ENCODE data around the gene DHRSX.

GRCh38 chrX:2251211-2251610 is 249.6 kb downstream of the DHRSX start:
- TF ChIP-seq, protein P1, sequence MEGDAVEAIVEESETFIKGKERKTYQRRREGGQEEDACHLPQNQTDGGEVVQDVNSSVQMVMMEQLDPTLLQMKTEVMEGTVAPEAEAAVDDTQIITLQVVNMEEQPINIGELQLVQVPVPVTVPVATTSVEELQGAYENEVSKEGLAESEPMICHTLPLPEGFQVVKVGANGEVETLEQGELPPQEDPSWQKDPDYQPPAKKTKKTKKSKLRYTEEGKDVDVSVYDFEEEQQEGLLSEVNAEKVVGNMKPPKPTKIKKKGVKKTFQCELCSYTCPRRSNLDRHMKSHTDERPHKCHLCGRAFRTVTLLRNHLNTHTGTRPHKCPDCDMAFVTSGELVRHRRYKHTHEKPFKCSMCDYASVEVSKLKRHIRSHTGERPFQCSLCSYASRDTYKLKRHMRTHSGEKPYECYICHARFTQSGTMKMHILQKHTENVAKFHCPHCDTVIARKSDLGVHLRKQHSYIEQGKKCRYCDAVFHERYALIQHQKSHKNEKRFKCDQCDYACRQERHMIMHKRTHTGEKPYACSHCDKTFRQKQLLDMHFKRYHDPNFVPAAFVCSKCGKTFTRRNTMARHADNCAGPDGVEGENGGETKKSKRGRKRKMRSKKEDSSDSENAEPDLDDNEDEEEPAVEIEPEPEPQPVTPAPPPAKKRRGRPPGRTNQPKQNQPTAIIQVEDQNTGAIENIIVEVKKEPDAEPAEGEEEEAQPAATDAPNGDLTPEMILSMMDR (IDR thresholded peaks at IDR 0.05), result no peak
- no peak for TF ChIP-seq EP300 (IDR thresholded peaks at IDR 0.05)
- TF ChIP-seq POLR2A (IDR thresholded peaks at IDR 0.05), result no peak
